NCI-H1092 (cell line): ENCODE results near the gene CCDC74A.
"Not testable (repeated sequence)": the region's sequence is repeated elsewhere in the genome, so short reads cannot be mapped to it uniquely, and the experiment has no call there.

ENCODE experiments used
- DNase-seq: peaks from one replicate; lab custom pipeline; 2025; lab: John Stamatoyannopoulos, UW

The CCDC74A gene

DNA sequence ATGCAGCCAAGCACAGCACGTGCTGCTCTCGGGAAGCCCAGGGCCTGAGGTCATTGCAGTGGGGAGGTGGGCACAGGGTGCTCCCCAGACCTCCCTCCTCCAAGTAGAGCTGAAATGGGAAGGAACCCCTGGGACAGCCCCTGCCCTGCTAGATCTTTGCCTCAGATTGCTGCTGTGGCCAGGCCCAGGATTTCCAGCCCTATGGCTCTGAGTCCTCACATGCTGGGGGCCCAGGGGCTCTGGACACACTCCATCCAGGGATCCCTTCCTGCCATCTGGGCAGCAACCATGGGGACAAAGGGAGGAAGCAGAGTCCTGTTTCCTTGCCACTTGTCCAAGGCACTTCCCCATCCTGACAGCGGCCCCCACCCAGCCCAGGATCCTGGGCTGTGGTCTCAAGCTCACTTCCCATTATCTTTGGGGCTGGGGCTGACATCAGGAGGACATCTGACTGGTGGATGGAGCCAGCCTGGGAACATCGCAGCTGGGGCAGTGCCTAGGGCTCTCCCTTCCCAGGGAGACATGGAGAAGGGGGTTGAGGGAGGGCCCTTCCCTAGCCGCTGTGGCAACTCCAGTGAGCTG, 2.3 kb downstream of the CCDC74A start:
- DNase-seq: not testable (repeated sequence)

DNA sequence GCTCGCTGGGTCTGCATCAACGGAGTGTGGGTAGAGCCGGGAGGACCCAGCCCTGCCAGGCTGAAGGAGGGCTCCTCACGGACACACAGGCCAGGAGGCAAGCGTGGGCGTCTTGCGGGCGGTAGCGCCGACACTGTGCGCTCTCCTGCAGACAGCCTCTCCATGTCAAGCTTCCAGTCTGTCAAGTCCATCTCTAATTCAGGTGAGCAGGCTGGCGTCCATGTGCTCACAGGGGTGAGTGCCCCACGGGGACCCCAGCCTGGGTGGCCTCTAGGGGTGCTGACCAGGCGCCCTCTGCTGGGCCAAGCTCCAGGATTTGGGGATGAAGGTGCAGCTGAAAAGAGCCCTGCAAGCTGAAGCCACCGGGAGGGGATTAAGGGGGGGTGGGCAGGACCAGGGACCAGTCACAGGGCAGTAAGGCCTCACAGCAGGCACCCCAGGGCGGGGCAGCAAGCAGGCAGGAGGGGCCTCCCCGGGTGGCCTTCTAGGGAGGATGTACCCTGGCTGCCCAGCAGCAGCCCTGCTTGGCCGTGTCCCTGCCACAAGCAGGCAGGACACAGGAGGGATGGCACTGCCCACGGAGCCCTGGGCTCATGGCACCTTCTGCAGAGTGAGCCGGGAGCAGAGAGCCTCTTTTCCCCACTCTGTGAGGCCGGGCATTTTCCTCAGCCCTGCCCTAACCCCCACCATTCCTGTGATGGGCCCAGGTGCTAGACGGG, 3.1 kb downstream of the CCDC74A start:
- DNase-seq: not testable (repeated sequence)

DNA sequence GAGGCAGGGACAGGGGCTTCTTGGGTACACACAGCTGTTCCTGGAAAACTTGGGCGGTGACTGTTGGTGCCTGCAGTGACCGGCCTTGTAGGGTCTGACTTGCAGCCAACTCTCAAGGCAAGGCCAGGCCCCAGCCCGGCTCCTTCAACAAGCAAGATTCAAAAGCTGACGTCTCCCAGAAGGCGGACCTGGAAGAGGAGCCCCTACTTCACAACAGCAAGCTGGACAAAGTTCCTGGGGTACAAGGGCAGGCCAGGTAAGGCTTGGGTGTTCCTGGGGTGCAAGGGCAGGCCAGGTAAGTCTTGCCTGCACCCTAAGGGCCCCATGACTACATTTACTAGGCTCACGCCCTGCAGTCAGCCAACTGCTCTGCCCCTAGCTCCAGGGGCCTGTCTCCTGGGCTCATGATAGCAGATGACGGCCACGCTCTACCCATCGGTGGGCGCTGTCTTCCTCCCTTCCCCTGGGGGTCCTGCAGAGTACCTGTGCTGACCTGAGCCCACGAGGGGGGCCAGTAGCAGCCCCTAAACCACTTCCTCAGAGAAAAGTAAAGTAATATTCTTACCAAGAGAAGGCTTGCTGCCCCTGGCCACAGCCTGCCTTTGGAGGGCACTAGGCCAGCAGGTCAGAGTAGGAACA, 4.0 kb downstream of the CCDC74A start:
- not testable (repeated sequence) for DNase-seq

DNA sequence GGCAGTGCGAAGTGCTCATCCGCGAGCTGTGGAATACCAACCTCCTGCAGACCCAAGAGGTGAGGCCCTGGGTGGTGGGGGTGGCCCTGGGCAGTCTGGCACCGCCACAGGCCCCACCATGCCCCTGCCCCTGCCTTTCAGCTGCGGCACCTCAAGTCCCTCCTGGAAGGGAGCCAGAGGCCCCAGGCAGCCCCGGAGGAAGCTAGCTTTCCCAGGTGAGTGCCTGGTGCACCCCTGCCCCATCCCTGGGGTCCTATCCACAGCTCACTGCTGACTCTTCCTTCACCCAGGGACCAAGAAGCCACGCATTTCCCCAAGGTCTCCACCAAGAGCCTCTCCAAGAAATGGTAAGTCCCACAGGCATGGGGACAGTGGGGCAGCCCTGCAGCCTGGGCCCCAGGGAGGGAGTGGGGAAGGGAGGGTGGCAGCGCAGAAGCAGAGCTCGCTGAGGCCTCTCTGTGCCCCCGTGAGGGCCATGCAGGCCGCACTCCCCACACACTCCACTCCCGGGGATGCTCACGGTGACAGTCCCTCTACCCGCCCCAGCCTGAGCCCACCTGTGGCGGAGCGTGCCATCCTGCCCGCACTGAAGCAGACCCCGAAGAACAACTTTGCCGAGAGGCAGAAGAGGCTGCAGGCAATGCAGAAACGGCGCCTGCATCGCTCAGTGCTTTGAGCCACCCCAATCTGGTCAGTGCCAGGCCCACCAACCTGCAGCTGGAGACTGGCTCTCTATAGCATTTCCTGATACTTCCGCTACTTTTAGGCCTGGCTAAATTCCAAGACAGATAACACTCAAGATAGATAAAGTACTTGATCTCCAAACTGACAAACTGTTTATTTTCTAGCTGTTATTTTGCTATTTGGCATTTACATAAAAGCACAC, 5.3 kb downstream of the CCDC74A start:
- DNase-seq: not testable (repeated sequence)

- DNase-seq: not testable (repeated sequence)
These were observed 6.1 kb downstream of the CCDC74A start for GRCh38 chr2:131533609-131534316.

DNA sequence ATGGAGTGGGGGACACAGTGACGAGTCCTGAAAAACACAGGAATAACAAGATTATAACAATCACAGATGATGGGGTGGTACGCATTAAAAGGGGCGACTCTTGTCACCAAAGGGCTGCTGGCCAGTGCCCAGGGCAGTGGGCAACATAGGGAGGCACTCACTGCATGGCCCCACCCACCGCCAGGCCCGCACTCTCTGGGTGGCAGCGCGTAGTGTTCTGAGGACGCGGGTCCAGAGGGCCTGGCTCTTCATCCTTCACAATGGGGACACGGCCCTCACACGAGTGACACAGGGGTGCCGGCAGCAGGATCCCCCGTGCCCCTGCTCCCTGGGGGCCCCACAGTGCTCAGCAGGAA, 6.6 kb downstream of the CCDC74A start:
- DNase-seq: not testable (repeated sequence)

DNA sequence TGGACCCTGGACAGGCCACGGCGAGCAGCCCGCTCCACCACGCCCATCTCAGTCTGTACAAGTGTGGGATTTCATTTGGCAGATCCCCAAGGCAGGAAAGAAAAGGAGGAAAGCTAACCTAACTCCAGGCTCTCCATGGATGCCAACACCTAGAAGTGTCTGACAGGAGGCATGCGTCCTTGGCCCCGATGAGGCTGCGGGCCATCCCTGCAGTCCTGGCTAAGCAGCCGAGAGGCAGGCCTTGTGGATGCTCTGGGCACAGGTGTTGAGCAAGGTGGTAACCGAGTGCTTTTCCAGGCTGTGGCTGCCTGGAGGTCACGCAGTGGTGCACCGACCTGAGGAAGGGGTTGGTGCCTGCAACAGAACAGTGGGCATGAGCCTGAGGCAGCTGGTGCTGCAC, 7.3 kb downstream of the CCDC74A start:
- DNase-seq: not testable (repeated sequence)

GRCh38 chr2:131535526-131535925, 7.8 kb downstream of the CCDC74A start:
- DNase-seq: no peak

- DNase-seq: not testable (repeated sequence)
These were observed 8.5 kb downstream of the CCDC74A start for GRCh38 chr2:131535951-131536826.

- DNase-seq: not testable (repeated sequence)
These were observed 9.2 kb downstream of the CCDC74A start for GRCh38 chr2:131536841-131537240.

GRCh38 chr2:131538856-131539255, 11.2 kb downstream of the CCDC74A start:
- not testable (repeated sequence) for DNase-seq

DNA sequence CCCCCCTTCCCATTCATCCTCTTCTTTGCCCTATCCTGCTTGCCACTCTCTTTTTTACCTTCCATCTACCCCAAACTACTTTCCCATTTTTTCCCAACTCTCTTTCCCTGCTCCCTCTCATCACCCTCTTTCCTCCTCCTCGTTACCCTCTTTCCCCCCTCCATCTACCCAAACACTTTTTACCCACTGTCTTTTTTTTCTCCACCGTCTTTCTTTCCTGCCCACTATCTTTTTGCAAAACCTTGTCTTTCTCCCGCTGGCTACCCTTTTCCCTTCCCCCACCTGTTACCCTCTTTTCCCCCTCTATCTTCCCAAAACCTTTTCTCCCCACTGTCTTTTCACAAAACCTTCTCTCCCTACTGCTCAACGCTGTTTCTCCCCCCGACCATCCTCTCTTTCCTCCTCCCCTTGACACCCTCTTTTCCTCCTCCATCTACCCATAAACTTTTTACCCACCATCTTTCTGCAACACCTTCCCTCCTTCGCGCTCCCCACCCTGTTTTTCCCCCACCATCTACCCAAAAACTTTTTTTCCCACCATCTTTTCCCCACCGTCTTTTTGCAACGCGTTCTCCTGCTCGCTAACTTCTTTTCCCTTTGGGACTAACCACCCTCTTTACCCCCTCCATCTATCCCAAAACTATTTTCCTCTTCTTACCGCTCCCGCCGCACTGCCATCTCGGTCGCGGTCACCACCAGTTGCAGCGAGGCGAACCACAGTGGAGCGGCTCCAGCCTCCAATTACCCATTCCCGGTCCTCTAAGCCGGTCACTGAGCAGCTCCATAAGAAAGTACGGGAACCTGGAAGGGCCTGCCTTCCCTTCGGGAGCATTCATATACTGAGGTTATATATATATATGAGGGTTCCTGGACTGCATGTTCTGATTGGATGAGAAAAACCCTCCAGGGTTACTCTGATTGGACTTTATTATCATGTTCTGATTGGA, 15.0 kb downstream of the CCDC74A start:
- DNase-seq: no peak

GRCh38 chr2:131543385-131543891, 15.8 kb downstream of the CCDC74A start:
- DNase-seq: no peak

DNA sequence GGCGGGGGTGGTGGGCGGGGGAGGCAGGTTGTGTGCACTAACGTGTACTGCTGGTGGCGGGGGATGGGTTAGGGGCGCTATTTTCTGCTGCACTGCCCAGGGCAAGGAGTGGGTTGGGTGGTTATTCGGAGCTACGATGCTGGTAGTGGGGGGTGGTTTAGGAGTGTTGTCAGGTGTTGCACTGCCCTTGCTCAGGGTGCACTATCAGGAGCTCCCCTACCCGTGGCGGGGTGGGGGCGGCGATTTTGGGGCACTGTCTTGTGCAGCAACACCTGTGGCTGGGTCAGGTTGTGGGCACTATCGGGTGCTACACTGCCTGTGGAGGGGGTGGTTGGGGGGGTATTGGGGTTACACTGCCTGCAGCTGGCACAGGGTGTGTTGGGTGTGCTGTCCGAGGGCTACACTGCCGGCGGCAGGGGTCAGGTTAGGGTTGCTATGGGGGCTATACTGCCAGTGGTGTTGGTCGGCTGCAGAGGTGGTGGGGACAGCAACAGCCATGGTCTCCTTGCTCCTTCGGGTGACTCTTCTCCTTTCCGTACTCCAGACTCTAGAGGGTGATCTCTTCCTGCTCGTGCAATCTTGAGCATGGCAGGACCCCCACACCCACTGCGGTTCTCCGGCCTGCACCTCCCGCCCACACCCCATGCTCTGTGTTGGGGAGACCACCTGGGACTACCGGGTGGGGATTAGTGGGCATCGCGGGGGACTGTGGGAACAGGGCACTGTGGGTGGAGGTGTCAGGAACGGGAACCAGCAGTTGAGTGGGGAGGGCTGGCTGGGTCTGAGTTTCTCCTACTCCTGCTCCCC, 16.5 kb downstream of the CCDC74A start:
- DNase-seq: not testable (repeated sequence)

GRCh38 chr2:131544813-131545165, 17.1 kb downstream of the CCDC74A start:
- DNase-seq: not testable (repeated sequence)

DNA sequence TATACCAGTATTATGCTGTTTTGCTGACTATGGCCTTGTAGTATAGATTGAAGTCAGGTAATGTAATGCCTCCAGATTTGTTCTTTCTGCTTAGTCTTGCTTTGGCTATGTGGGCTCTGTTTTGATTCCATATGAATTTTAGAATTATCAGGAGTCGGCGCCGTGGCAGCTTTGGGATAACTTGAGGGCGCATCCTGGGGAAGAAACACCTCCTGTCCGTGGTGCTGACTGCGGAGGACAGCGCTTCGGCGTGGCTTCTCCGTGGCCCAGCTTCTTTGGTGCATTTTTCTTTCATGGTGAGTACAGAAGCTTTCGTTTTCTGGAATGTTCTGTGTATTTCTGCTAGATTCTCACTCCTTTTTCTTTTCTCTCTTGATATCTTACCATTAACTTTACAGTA, 25.2 kb downstream of the CCDC74A start:
- DNase-seq: no peak

GRCh38 chr2:131556998-131557397, 29.3 kb downstream of the CCDC74A start:
- DNase-seq: no peak

DNA sequence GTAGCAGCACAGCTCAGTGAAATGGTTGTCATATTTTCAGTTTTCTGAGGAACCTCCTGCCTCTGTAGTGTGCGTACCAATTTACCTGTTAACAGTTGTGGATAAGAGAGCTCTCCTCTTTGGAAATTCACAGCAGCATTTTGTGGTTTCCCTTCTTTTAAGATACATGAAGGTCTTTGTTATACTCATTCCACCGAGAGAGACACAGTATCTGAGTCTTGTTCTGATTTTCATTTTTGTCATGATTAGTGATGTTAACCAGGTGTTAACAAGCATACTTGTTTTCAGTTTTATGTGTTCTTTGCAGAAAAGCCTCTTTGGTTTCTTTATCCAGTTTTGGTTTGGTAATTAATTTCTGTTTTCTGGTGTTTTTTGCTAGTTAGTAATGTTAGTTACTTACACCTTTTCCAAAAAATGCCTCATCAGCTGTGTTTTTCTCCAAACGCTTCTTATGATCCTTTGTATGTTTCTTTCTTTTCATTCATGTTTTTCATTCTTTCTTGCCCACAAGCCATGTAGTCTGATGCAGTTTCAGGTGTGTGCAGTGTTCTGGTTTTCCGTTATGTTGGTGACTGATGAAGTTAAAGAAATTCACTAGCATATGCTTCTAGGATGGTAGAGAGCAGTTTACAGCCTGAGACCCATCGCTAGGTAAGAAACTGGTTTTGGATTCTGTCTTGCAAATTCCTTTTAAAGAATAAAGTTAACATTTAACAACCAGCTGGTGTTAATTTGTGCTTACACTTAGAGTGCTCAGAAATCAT, 30.1 kb downstream of the CCDC74A start:
- no peak for DNase-seq
